A172 (cell line): ENCODE data around the gene DHRS1. TPM values are rescaled to one million over a fixed set of nuclear protein-coding genes. Genes with fewer than 3 reads are reported as not detected.
"Not testable (repeated sequence)": the region's sequence is repeated elsewhere in the genome, so short reads cannot be mapped to it uniquely, and the experiment has no call there.

Experiments
- DNase-seq: peaks from one replicate; pipeline ENCODE4 v3.0.0-alpha.2; 2015; ENCODE audit warnings: low spot score
- total RNA-seq: library from RNA; depleted of rRNA; stranded (reverse); fragments of >200 nt; shearing (Covaris generic); gene quantifications from 2 replicates; pipeline ENCODE4 v1.2.3, GENCODE V29; 2014; rRNA removed

Gene DHRS1
- total RNA-seq, 1 experiment from 2014 or later = 27.8 TPM

- no peak for DNase-seq
These were observed 52.2 kb downstream of the DHRS1 start for GRCh38 chr14:24247422-24247821.

- no peak for DNase-seq
These were observed 52.8 kb downstream of the DHRS1 start for GRCh38 chr14:24246765-24247212.

DNA sequence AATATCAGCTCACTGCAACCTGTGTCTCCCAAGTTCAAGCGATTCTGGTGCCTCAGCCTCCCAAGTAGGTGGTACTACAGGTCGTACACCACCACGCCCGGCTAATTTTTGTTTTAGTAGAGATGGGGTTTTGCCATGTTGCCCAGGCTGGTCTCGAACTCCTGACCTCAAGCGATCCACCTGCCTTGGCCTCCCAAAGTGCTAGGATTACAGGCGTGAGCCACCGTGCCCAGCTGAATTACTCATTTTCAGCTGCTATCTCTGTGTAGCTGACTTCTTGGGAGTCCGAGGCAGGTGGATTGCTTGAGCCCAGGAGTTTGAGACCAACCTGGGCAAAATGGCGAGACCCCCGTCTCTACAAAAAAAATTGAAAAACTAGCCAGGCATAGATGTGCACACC lies 54.2 kb downstream of the DHRS1 start:
- not testable (repeated sequence) for DNase-seq

DNA sequence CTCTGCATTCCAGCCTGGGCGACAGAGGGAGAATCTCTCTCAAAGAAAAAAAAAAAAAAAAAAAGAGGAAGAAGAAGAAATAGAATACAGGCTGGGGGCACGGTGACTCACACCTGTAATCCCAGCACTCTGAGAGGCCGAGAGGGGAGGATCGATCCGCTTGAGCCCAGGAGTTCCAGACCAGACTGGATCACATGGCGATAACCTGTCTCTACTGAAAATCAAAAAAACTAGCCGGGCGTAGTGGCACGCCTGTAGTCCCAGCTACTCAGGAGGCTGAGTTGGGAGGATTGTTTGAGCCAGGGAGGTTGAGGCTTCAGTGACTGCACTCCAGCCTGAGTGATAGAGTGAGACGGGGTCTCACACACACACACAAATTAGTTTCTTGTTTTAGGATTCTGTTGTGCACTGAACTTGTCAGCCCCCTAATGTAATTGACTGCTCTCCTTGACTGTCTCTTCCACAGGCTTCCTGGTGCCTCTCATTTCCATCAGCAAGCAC lies 56.2 kb downstream of the DHRS1 start:
- DNase-seq = peak; percentile 20

- peak; percentile 26 for DNase-seq
These were observed 57.6 kb downstream of the DHRS1 start for GRCh38 chr14:24241829-24242443.

Other genes with a start within 250 kb of the DHRS1 start
- 0.02 and 0.05 TPM in 2 replicates for gene CARMIL3, start 247.8 kb downstream of the DHRS1 start, total RNA-seq
- not detected in 2 replicates for gene CPNE6, start 228.2 kb downstream of the DHRS1 start, total RNA-seq
- 2.0 and 4.4 TPM in 2 replicates for gene PCK2, start 205.5 kb downstream of the DHRS1 start, total RNA-seq
- 32.4 and 63.4 TPM in 2 replicates for gene DCAF11, start 185.0 kb downstream of the DHRS1 start, total RNA-seq
- 0.72 TPM in 1 of 2 replicates, not detected in the other for gene NRL, start 184.8 kb downstream of the DHRS1 start, total RNA-seq
- not detected in 2 replicates for gene FITM1, start 169.1 kb downstream of the DHRS1 start, total RNA-seq
- gene PSME1, start 163.6 kb downstream of the DHRS1 start, total RNA-seq = 163 TPM in 2 replicates
- 11.3 and 15.2 TPM in 2 replicates for gene EMC9, start 158.2 kb downstream of the DHRS1 start, total RNA-seq
- gene PSME2, start 153.2 kb downstream of the DHRS1 start, total RNA-seq = 102 and 126 TPM in 2 replicates
- 30.6 and 32.1 TPM in 2 replicates for gene RNF31, start 152.3 kb downstream of the DHRS1 start, total RNA-seq
- 20.8 and 24.9 TPM in 2 replicates for gene IRF9, start 138.5 kb downstream of the DHRS1 start, total RNA-seq
- gene REC8, start 127.7 kb downstream of the DHRS1 start, total RNA-seq = 0.91 TPM in 1 of 2 replicates, not detected in the other
- 49.5 and 53.2 TPM in 2 replicates for gene IPO4, start 111.0 kb downstream of the DHRS1 start, total RNA-seq
- gene TM9SF1, start 104.3 kb downstream of the DHRS1 start, total RNA-seq = 45.3 and 50.8 TPM in 2 replicates
- not detected in 2 replicates for gene TSSK4, start 94.1 kb downstream of the DHRS1 start, total RNA-seq
- 19.8 and 38.1 TPM in 2 replicates for gene CHMP4A, start 86.3 kb downstream of the DHRS1 start, total RNA-seq
- 6.4 and 20.2 TPM in 2 replicates for gene MDP1, start 83.7 kb downstream of the DHRS1 start, total RNA-seq
- gene NEDD8, start 67.4 kb downstream of the DHRS1 start, total RNA-seq = 201 and 286 TPM in 2 replicates
- gene GMPR2, start 66.9 kb downstream of the DHRS1 start, total RNA-seq = 49.3 and 52.7 TPM in 2 replicates
- 36.1 and 44.5 TPM in 2 replicates for gene TINF2, start 57.2 kb downstream of the DHRS1 start, total RNA-seq
- gene TGM1, start 36.6 kb downstream of the DHRS1 start, total RNA-seq = 0.64 and 3.3 TPM in 2 replicates
- 14.7 and 15.2 TPM in 2 replicates for gene RABGGTA, start 28.2 kb downstream of the DHRS1 start, total RNA-seq
- 7.8 and 9.6 TPM in 2 replicates for gene NOP9, start 70 bp upstream of the DHRS1 start, total RNA-seq
- not detected in 2 replicates for gene CIDEB, start 8.2 kb upstream of the DHRS1 start, total RNA-seq
- gene LTB4R2, start 10.4 kb upstream of the DHRS1 start, total RNA-seq = 4.7 and 5.9 TPM in 2 replicates
- gene LTB4R, start 11.7 kb upstream of the DHRS1 start, total RNA-seq = 2.3 and 2.9 TPM in 2 replicates
- 0.05 TPM in 1 of 2 replicates, not detected in the other for gene ADCY4, start 35.3 kb upstream of the DHRS1 start, total RNA-seq
- not detected in 2 replicates for gene RIPK3, start 40.2 kb upstream of the DHRS1 start, total RNA-seq
- not detected in 2 replicates for gene NFATC4, start 68.4 kb upstream of the DHRS1 start, total RNA-seq
- gene NYNRIN, start 99.2 kb upstream of the DHRS1 start, total RNA-seq = 0.12 and 0.69 TPM in 2 replicates
- 0.17 TPM in 1 of 2 replicates, not detected in the other for gene CBLN3, start 129.9 kb upstream of the DHRS1 start, total RNA-seq
- 15.4 and 19.5 TPM in 2 replicates for gene KHNYN, start 130.2 kb upstream of the DHRS1 start, total RNA-seq
- gene SDR39U1, start 143.0 kb upstream of the DHRS1 start, total RNA-seq = 3.3 and 4.0 TPM in 2 replicates
- gene CMA1, start 208.5 kb upstream of the DHRS1 start, total RNA-seq = not detected in 2 replicates